GM18519 (cell line): ENCODE results near the gene CPVL.
"Not testable (repeated sequence)": the region's sequence is repeated elsewhere in the genome, so short reads cannot be mapped to it uniquely, and the experiment has no call there.

Experiments
- ATAC-seq: cut with Tn5 transposase; IDR thresholded peaks from one replicate; pipeline ENCODE4 v1.9.1; 2021; ENCODE audit warnings: mild to moderate bottlenecking, moderate library complexity; ENCODE audit not compliant: unreplicated experiment, low FRiP score

The CPVL gene

DNA sequence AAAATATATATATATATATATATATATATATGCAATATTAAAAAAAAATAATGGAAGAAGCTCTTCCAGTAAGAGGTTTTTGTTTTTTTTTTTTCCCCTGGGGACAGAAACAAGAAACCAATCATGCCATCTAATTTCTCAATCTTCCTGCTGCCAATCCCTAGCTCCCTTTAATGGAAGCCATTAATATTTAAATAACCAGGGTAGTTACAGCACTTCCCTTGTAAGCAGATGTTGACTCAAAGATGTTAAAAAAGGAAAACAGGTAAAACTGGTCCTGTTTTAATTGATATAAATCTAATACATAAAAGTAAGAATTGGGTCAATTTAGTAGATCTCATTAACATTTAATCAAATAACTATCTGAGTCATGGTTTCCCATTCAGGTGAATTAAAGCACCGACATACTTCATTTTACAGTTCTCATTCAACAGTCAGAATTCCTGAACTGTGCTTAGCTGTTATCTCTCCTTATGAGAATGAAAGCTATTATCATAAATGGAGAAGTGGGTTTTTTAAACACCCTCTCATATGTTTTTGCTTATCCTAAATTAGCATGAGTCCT lies 22.6 kb downstream of the CPVL start:
- no peak for ATAC-seq

DNA sequence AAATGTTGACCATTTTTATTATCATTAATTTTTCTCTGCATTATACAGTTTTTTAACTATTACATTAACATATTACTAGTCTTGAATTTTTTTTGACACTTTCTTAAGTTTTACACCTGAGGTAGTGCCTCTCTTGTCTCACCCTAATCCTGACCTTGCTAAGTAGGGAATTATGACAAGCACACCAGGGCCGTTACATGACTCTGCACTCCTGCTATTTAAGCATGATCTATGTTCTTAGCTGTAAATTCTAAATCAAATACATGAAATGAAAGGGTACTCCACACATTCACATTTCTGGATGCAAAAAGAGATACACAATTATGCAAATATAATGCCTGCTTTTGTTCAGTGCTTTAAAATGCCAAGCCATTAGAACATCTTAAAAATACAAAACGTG lies 23.6 kb downstream of the CPVL start:
- ATAC-seq = no peak

DNA sequence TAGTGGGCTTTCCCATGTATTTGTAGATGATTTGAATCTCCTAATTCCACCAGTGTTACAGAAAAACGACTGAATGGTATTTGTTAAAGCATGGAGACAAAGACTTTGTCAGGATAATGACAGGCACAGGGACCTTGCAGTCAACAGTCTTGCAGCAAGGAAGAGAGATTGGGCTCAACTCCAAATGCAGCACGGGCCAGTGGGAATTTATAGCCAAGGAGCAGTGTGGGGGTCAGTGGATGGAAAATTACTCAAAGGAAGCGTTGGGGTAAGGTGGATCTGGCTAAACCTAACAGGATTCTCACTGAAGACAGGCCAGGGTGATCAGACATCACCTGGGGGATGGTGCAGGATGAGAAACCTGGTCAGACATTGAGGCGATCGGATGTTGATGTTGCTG lies 24.3 kb downstream of the CPVL start:
- ATAC-seq = no peak

DNA sequence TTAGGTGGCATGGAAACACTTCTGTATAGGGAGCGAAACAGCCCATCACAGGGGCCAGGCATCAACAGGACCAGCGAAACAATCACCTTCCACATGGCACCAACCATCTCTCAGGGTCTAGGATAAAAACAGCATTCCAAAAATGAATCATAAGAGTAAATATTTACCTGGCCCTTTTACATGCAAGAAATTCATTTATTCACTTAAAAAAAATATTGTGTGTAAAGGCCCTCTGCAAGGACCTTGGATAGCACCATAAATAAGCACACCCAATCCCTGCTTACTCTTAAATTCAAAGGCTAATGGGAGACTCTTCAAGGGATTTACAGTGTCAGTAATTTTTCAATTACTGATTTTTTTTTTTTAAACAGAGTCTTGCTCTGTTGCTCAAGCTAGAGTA lies 25.4 kb downstream of the CPVL start:
- no peak for ATAC-seq

DNA sequence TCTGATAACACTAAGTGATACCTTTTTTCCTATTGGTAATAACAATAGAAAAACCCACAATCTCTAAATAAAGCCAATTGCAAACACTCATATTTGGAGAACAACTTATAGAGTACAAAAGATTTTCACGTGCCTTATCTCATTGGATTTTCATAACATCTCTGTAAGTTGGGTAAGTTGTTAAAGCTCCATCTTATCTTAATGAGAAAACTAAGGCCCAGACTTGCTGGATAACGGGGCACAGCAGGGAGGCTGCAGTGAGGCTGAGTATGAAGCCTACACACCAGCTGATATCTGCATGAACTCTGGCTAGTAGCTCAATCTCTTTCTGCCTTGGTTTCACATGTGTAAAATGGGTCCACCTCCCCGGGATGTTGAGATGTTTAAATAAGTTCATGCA lies 26.8 kb downstream of the CPVL start:
- no peak for ATAC-seq

- no peak for ATAC-seq
Measured at GRCh38 chr7:29116361-29117200, 29.8 kb downstream of the CPVL start.

GRCh38 chr7:29115753-29116152 lies 30.6 kb downstream of the CPVL start:
- ATAC-seq = no peak

DNA sequence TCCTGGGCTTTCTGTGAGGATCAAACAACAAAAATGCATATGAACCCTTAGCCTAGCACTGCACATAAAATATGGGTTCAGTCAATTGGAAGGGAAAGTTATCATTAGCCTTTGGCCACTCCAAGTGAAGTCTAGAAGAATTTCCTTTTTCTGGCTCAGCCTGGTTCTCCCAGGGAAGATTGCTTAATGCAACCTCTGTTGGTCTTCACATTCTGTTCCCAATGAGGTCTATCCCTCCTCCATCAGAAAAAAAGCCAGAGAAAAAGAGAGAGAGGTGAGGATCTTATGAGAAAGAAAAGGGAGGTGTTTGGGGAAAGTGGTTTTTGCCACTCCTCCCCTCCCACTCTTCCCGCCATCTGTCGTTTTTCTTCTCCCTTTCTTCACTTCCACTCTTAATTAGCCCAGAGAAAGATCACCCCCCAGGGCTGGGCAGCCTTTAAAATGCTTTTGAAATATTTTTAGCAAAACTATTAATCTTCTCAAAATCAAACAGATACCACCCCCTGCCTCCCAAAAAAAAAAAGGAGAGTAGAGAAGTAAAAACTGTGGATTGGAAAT lies 31.1 kb downstream of the CPVL start:
- ATAC-seq = no peak

DNA sequence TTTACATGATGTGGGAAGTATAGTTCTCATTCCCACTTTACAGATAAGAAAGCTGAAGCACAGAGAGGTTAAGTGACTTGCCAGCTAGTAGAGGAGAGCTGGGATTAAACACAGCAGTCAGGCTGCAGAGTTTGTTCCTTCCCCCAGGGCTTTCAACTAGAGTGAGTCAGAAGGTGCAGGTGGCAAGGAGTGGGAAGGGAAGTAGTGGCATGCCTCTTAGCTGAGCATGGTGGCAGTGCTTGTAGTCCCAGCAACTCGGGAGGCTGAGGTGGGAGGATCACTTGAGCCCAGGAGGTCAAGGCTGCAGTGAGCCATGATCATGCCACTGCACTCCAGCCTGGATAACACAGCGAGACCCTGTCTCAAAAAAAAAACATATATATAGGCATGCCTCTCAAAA lies 32.1 kb downstream of the CPVL start:
- not testable (repeated sequence) for ATAC-seq

- no peak for ATAC-seq
Measured at GRCh38 chr7:29113384-29114102, 32.8 kb downstream of the CPVL start.

- no peak for ATAC-seq
Measured at GRCh38 chr7:29112721-29113120, 33.6 kb downstream of the CPVL start.

DNA sequence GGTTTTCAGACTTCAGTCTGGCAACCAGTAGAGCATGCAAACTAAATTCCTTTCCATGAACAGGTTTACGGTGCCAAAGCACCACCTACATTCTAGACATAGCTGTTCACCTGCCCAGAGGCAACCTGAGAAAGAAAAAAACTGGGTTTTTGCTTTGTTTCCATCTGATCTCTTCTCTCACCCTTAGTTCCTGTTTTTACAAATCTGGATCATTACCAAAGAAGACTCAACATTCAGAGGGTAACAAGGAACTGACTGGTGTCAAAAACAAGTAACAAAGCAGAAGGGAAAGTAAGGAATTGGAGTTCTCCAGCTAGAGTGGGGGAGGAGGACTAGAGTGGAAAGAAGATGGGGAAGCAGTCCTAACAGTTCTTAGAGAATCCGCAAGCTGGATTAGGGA lies 36.4 kb downstream of the CPVL start:
- ATAC-seq = no peak

- no peak for ATAC-seq
Measured at GRCh38 chr7:29109358-29109757, 37.0 kb downstream of the CPVL start.

DNA sequence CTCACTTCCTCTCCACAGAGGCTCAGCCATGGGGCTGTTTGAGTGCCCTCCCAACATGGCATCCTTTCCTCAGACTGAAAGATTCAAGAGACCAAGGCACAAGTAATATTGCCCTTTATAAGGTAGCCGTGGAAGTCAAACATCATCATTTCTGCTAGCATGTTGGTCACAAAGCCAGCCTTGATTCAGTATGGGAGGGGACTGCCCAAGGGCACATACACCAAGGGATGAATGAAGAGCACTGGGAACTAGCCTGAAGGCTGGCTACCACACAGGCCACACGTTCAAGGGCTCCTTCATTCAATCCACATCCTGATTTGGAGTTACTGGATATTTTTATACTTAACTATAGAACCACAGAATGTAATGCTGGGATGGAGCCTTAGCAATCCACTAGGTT lies 39.3 kb downstream of the CPVL start:
- no peak for ATAC-seq

DNA sequence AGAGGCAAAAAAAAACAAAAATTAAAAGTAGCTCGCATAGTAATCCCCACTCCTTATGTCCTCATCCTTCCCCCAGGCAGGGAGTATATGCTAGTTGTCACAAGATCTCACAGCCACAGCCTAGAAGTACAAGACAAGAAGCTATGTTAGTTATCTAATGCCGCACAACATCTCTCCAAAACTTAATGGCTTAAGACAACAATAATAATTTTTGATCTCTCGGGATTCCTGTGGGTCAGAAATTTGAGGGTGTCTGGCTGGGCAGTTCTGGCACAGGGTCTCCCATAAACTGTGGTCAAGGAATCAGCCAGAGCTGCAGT lies 39.7 kb downstream of the CPVL start:
- no peak for ATAC-seq

DNA sequence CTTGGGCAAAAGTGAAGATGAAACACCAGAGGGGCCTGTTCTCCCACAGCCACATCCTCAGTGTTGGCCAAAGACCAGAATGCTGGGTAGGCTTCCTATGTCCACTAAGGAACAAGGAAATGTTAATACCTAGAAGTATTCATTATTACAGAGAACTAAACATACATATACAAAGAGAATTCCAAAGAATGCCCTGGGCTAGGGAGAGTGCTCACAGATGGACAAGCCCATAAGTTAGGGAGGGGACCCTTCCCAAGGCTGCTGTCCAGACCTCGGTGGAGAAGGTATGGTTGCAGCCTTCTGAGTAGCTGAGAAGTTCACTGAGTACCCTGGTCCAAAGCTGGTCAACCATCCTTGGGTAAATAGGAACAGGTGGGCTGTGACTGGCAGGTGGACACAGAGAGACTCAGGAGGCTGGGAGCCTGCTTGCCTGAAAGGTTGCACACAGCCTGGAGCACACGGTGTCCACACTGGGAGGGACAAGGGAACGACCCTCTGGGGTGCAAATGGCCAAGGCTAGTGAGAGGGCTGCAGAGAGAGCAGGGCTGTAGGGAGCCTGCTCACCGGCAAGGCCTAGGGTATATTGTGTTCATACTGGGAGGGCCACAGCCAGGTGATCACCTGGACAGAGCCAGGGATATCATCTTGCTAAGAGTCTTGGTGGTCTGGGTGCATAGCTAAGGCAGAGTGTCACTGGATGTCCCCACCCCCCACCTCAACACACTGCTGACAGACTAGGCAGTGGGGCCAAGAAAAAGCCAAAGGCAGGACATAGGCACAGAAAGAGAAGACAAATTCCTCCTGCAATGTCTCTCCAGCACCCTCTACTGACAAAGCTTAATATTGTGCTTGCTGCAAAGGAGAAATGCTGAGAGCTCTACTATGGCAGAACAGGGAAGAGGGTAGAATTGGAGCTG lies 40.3 kb downstream of the CPVL start:
- ATAC-seq = no peak

DNA sequence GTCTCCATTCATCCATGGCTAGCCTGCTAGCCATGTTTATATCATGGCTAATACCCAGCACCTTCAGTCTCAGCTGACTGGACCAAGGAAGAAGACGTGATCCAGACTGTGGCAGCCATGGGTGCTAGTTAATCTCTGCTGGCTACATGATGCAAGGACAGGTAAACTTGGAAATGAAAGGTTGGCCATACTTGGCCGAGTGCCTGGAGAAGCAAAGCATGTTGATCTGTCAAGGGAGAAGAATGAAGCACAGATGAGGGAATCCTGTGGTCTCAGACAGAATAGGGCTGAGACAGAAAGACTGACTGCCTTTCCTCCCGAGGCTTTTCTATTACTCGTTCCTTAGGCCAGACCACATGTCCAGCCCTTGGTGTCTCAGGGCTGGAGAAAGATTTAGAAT lies 41.1 kb downstream of the CPVL start:
- ATAC-seq = no peak

GRCh38 chr7:29102558-29103151 lies 43.7 kb downstream of the CPVL start:
- ATAC-seq = no peak

DNA sequence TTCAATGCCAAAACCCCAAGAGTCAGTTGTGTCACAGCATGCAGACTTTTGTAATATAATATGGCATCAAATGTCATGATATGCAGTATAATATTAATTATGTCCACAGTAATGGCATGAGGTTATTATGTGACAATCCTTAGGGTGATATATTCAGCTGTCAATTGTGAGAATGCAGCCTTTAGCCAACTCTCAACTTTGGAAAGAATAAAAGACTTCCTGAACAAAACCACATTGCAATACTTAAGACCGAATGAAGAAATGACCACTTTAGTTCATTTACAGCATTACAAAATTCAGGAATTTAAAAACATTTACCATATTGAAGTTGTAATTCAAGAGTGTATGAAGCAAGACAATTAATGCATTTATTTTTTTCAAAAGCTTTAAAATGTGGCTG lies 45.4 kb downstream of the CPVL start:
- ATAC-seq = no peak
